ENCODE data around the gene CEL.
"Not testable (repeated sequence)": the region's sequence is repeated elsewhere in the genome, so short reads cannot be mapped to it uniquely, and the experiment has no call there.

The CEL gene

DNA sequence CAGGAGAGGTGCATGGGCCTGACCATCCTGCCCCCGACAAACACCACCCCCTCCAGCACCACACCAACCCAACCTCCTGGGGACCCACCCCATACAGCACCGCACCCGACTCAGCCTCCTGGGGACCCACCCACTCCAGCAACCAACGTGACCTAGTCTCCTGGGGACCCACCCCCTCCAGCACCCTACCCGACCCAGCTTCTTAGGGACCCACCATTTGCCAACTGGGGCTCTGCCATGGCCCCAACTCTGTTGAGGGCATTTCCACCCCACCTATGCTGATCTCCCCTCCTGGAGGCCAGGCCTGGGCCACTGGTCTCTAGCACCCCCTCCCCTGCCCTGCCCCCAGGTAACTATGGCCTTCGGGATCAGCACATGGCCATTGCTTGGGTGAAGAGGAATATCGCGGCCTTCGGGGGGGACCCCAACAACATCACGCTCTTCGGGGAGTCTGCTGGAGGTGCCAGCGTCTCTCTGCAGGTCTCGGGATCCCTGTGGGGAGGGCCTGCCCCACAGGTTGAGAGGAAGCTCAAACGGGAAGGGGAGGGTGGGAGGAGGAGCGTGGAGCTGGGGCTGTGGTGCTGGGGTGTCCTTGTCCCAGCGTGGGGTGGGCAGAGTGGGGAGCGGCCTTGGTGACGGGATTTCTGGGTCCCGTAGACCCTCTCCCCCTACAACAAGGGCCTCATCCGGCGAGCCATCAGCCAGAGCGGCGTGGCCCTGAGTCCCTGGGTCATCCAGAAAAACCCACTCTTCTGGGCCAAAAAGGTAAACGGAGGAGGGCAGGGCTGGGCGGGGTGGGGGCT, 4.6 kb downstream of the CEL start:
- no peak for DNase-seq

DNA sequence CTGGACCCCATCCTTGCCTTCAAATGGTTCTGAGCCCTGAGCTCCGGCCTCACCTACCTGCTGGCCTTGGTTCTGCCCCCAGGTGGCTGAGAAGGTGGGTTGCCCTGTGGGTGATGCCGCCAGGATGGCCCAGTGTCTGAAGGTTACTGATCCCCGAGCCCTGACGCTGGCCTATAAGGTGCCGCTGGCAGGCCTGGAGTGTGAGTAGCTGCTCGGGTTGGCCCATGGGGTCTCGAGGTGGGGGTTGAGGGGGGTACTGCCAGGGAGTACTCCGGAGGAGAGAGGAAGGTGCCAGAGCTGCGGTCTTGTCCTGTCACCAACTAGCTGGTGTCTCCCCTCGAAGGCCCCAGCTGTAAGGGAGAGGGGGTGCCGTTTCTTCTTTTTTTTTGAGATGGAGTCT, 5.2 kb downstream of the CEL start:
- DNase-seq, result no peak

DNA sequence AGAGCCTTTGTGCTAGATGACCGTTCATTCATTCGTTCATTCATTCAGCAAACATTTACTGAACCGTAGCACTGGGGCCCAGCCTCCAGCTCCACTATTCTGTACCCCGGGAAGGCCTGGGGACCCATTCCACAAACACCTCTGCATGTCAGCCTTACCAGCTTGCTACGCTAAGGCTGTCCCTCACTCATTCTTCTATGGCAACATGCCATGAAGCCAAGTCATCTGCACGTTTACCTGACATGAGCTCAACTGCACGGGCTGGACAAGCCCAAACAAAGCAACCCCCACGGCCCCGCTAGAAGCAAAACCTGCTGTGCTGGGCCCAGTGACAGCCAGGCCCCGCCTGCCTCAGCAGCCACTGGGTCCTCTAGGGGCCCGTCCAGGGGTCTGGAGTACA, 6.0 kb downstream of the CEL start:
- no peak for DNase-seq

DNA sequence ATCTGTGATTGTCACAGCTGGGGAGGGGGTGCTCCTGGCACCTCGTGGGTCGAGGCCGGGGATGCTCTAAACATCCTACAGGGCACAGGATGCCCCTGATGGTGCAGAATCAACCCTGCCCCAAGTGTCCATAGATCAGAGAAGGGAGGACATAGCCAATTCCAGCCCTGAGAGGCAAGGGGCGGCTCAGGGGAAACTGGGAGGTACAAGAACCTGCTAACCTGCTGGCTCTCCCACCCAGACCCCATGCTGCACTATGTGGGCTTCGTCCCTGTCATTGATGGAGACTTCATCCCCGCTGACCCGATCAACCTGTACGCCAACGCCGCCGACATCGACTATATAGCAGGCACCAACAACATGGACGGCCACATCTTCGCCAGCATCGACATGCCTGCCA, 6.7 kb downstream of the CEL start:
- DNase-seq, result not testable (repeated sequence)

DNA sequence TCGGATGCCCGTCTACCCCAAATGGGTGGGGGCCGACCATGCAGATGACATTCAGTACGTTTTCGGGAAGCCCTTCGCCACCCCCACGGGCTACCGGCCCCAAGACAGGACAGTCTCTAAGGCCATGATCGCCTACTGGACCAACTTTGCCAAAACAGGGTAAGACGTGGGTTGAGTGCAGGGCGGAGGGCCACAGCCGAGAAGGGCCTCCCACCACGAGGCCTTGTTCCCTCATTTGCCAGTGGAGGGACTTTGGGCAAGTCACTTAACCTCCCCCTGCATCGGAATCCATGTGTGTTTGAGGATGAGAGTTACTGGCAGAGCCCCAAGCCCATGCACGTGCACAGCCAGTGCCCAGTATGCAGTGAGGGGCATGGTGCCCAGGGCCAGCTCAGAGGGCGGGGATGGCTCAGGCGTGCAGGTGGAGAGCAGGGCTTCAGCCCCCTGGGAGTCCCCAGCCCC, 8.8 kb downstream of the CEL start:
- DNase-seq, result not testable (repeated sequence)

DNA sequence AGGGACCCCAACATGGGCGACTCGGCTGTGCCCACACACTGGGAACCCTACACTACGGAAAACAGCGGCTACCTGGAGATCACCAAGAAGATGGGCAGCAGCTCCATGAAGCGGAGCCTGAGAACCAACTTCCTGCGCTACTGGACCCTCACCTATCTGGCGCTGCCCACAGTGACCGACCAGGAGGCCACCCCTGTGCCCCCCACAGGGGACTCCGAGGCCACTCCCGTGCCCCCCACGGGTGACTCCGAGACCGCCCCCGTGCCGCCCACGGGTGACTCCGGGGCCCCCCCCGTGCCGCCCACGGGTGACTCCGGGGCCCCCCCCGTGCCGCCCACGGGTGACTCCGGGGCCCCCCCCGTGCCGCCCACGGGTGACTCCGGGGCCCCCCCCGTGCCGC, 9.2 kb downstream of the CEL start:
- not testable (repeated sequence) for DNase-seq

DNA sequence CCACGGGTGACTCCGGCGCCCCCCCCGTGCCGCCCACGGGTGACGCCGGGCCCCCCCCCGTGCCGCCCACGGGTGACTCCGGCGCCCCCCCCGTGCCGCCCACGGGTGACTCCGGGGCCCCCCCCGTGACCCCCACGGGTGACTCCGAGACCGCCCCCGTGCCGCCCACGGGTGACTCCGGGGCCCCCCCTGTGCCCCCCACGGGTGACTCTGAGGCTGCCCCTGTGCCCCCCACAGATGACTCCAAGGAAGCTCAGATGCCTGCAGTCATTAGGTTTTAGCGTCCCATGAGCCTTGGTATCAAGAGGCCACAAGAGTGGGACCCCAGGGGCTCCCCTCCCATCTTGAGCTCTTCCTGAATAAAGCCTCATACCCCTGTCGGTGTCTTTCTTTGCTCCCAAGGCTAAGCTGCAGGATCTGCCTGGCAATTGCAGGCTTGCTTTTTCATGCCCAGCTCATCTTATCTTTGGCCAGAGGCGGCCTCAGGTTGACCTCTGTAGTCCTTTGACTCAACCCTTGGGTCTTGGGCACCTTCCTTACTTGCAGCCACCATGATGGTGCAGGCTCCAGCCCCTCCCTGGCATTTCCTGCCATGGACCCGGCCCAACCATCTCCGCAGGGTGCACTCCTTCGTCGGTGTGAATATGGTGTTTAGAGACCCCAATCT, 9.8 kb downstream of the CEL start:
- DNase-seq, result no peak

DNA sequence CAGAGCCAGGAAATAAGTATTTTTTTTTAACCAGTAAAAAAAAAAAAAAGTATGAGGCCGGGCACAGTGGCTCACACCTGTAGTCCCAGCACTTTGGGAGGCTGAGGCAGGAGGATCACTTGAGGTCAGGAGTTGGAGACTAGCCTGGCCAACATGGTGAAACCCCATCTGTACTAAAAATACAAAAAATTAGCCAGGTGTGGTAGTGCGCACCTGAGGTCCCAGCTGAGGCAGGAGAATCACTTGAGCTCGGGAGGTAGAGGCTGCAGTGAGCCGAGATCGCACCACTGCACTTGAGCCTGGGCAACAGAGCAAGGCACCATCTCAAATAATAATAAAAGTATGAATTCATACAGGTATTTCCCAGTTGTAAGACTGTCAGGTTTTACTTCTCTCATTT, 10.4 kb downstream of the CEL start:
- DNase-seq, result not testable (repeated sequence)

DNA sequence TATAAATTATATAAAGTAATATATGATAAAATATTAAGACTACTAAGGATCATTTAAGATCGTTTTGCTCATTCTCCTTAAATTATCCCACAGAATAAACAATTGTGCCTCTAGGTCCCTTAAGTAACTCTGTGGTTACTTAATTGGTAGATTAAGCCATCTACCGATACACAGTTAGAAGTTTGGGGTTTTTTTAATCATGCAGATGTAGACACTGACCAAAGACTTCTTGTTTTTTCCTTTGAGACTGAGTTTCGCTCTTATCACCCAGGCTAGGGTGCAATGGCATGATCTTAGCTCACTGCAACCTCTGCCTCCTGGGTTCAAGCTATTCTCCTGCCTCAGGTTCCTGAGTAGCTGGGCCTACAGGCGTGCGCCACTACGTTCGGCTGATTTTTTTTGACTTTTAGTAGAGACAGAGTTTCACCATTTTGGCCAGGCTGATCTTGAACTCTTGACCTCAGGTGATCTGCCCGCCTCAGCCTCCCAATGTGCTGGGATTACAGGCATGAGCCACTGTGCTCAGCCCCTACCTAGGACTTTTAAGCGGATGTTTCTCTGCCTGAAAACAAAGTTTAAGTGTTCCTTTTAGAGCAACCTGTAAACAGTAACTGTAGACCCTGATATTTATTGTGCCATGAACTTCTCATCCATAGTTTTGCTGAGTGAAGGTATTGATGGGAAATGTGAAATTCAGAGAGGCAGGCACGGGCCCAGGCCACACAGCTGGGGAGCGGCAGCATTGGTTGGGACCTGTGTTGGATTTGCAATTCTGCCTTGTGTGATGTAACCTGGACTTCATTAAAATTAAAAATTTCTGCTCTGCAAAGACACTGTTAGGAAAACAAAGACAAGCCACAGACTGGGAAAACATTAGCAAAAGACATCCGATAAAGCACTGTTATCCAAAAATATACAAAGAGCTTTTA, 11.6 kb downstream of the CEL start:
- DNase-seq, result no peak

DNA sequence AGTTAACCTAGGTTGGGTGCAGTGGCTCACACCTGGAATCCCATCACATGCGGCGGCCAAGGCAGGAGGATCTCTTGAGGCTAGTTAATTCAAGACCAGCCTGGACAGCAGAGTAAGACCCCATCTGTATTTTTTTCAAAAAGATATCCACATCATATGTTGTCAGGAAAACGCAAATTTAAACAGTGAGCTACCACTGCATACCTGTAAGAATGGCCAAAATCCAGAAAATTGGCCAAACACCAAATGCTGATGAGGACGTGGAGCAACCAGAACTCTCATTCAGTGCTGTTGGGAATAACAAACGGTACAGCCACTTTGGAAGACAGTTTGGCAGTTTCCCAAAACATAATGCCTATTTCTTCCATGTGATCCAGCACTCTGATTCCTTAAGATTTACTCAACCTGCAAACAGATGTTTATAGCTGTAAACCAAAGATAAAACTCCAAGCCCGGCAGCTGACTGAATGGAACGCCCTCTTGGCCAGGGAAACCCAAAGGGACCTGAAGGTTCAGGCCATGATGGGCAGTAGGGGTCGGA, 12.4 kb downstream of the CEL start:
- DNase-seq, result no peak

DNA sequence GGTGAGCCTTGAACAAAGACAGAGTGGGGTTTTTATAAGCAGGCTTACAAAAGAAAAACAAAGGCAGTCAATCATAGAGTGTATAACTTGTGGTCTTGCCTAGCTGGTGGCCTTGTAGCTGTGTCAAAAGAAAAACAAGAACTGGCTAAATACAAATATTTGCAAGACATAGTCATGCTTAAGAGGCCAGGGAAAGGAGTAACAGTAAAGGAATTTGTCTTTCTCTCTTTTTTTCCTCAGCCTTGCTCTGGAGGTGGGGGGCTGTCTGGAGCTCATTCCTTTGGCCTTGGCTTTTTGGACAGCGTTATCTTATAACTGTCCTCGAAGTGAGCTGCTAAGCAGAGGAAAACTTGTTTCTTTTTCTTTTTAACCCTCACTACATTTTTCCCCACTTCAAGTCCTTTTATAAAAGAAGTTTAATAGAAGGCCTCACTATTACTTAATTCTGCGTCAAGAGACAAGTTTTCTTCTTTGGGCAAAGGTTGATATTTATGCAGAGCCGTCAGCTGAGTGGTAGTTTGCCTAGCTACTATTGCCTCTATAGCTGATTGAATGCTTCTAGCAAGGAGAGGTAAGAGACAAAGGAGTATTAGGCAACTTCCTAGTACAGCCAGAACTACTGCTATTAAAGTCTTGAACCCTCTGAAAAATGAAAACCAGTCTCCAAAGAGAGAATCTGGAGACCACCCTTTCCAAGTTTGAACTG, 14.3 kb downstream of the CEL start:
- no peak for DNase-seq

DNA sequence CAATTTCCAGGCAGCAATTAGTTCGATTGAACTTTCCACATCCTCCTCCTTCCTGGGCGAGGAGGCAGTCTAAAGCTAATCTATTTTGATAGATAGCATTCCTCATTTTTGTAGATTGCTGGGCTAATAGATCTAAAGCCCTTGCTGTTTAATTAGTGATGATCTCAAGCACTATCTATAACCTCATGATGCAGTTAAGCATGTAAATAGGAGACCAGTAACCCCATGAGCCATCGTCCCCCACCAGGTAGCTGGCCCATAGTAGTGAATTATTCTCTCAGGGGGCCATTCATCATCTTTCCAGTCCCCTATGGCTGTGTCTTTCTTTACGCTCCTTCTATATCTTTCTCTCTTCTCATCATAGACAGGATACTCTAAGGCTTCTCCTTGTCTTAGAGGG, 14.9 kb downstream of the CEL start:
- DNase-seq, result no peak

DNA sequence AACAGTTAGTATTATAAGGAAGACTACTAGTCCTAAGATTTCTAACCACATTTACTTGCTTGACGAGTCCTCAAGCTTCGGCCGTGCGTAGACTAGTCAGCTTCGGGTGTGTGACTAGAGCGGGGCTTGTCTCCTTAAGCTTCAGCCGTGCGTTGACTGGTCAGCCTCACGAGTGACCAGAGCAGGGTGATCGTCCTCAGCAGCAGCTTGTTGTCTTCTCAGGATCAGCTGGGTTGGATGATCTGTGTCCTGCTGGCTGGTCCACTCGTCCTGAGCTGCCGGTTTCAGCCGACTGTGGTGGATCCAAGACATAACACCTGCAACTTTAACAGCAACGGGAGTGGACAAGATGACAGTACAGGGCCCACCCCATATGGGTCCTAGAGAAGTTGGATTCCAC, 16.7 kb downstream of the CEL start:
- DNase-seq, result no peak

DNA sequence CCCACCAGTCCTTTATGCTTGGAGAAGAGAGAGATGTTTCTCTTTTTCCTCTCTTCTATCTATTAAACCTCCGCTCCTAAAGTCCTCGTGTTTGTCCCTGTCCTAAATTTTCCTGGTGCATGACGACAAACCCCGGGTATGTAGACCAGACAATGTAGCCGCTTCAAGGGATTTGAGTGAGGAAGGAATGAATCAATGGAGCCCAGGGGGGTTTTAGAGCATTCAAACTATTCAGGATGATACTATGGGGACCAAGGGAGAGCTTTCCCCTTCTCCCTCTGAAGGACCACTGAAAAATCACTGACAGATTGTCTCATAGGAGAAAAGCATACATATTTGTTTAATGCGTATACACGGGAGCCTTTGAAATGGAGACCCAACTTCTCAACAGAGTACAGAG, 18.4 kb downstream of the CEL start:
- DNase-seq, result no peak

DNA sequence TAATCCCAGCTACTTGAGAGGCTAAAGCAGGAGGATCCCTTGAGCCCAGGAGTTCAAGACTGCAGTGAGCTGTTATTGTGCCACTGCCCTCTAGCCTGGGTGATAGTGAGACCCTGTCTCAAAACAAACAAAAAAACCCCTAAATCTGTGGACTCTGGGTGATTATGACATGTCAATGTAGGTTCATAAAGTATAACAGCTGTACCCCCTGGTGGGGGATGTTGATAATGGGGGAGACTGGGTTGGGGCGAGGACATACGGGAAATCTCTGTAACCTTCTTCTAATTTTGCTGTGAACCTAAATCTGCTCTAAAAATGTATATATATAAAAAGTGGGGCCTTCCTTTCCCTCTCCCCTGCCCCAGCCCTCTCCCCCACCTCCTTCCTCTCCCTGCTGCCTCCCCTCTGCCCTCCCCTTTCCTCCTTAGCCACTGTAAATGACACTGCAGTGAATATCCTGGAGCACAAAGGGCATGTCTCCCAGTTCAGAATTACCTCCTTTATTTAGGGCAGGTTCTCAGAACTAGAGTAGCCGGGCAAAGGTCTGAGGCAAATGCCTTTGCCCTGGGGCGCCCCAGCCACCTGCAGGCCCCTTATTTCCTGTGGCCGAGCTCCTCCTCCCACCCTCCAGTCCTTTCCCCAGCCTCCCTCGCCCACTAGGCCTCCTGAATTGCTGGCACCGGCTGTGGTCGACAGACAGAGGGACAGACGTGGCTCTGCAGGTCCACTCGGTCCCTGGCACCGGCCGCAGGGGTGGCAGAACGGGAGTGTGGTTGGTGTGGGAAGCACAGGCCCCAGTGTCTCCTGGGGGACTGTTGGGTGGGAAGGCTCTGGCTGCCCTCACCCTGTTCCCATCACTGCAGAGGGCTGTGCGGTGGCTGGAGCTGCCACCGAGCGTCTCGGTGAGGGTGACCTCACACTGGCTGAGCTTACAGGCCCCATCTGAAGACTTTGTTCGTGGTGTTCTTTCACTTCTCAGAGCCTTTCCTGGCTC, 19.3 kb downstream of the CEL start:
- DNase-seq, result not testable (repeated sequence)

DNA sequence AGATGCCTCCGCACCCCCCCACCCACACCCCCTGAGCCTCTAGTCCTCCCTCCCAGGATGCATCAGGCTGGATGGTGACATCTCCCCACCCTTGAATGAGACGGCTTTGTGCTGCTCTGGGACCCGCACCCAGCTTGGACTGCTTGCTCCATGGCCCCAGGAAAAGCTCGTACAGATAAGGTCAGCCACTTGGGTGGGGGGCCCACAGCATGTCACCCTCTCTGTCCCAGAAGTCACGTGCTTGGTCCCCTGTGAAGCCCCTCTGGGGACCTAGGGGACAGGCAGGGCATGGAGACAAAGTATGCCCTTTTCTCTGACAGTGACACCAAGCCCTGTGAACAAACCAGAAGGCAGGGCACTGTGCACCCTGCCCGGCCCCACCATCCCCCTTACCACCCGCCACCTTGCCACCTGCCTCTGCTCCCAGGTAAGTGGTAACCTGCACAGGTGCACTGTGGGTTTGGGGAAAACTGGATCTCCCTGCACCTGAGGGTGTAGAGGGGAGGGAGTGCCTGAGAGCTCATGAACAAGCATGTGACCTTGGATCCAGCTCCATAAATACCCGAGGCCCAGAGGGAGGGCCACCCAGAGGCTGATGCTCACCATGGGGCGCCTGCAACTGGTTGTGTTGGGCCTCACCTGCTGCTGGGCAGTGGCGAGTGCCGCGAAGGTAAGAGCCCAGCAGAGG, 20.3 kb downstream of the CEL start:
- DNase-seq, result not testable (repeated sequence)

DNA sequence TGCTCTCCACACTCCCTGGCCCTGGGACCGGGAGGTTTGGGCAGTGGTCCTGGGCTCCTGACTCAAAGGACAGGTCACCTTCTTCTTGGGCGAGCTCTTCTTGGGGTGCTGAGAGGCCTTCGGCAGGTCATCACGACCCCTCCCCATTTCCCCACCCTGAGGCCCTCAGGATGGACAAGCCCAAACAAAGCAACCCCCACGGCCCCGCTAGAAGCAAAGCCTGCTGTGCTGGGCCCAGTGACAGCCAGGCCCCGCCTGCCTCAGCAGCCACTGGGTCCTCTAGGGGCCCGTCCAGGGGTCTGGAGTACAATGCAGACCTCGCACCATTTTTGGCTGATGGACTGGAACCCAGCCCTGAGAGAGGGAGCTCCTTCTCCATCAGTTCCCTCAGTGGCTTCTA, 21.9 kb downstream of the CEL start:
- DNase-seq, result not testable (repeated sequence)

DNA sequence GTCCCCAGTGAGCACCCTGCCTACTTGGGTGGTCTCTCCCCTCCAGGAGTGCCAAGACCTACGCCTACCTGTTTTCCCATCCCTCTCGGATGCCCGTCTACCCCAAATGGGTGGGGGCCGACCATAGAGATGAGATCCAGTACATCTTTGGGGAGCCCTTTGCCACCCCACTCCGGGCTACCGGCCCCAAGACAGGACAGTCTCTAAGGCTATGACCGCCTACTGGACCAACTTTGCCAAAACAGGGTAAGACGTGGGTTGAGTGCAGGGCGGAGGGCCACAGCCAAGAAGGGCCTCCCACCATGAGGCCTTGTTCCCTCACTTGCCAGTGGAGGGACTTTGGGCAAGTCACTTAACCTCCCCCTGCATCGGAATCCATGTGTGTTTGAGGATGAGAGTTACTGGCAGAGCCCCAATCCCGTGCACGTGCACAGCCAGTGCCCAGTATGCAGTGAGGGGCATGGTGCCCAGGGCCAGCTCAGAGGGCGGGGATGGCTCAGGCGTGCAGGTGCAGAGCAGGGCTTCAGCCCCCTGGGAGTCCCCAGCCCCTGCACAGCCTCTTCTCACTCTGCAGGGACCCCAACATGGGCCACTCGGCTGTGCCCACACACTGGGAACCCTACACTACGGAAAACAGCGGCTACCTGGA, 24.6 kb downstream of the CEL start:
- DNase-seq, result not testable (repeated sequence)

DNA sequence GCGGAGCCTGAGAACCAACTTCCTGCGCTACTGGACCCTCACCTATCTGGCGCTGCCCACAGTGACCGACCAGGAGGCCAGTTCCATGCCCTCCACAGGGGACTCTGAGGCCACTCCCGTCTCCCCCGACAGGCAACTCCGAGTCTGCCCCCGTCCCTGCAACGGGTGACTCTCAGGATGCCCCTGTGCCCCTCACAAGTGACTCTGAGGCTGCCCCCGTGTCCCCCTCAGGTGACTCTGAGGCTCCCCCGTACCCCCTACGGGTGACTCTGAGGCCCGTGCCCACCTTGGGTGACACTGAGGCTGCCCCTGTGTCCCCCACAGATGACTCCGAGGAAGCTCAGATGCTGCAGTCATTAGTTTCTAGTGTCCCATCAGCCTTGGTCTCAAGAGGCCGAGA, 25.1 kb downstream of the CEL start:
- no peak for DNase-seq
